HuH-7.5 (cell line): ENCODE data around the gene DNAI4.
"Not testable (repeated sequence)": the region's sequence is repeated elsewhere in the genome, so short reads cannot be mapped to it uniquely, and the experiment has no call there.

ENCODE experiments used
- DNase-seq: peaks from one replicate; pipeline ENCODE4 v3.0.0; 2011; ENCODE audit warnings: low spot score

Gene DNAI4

GRCh38 chr1:66831529-66832239 is 93.0 kb downstream of the DNAI4 start:
- no peak for DNase-seq

GRCh38 chr1:66824771-66825170 is 99.9 kb downstream of the DNAI4 start:
- DNase-seq: no peak

- no peak for DNase-seq
Measured at GRCh38 chr1:66809736-66810326, 114.8 kb downstream of the DNAI4 start.

- no peak for DNase-seq
Measured at GRCh38 chr1:66809245-66809644, 115.4 kb downstream of the DNAI4 start.

GRCh38 chr1:66795839-66796238 is 128.8 kb downstream of the DNAI4 start:
- DNase-seq: not testable (repeated sequence)

- DNase-seq: no peak
Measured at GRCh38 chr1:66791621-66792610, 132.7 kb downstream of the DNAI4 start.

GRCh38 chr1:66788231-66788939 is 136.3 kb downstream of the DNAI4 start:
- no peak for DNase-seq

- no peak for DNase-seq
Measured at GRCh38 chr1:66787641-66788040, 137.0 kb downstream of the DNAI4 start.

GRCh38 chr1:66785800-66786199 is 138.9 kb downstream of the DNAI4 start:
- DNase-seq: not testable (repeated sequence)

- no peak for DNase-seq
Measured at GRCh38 chr1:66779475-66780078, 145.1 kb downstream of the DNAI4 start.

- no peak for DNase-seq
Measured at GRCh38 chr1:66778969-66779368, 145.7 kb downstream of the DNAI4 start.

GRCh38 chr1:66778266-66778665 is 146.4 kb downstream of the DNAI4 start:
- no peak for DNase-seq

- DNase-seq: no peak
Measured at GRCh38 chr1:66777831-66778230, 146.8 kb downstream of the DNAI4 start.

GRCh38 chr1:66775646-66776045 is 149.0 kb downstream of the DNAI4 start:
- DNase-seq: no peak

GRCh38 chr1:66774438-66774837 is 150.2 kb downstream of the DNAI4 start:
- no peak for DNase-seq

- DNase-seq: no peak
Measured at GRCh38 chr1:66773227-66773626, 151.4 kb downstream of the DNAI4 start.

GRCh38 chr1:66770694-66771093 is 154.0 kb downstream of the DNAI4 start:
- no peak for DNase-seq

GRCh38 chr1:66770240-66770639 is 154.4 kb downstream of the DNAI4 start:
- DNase-seq: no peak

- no peak for DNase-seq
Measured at GRCh38 chr1:66769512-66770229, 155.0 kb downstream of the DNAI4 start.

GRCh38 chr1:66768965-66769364 is 155.7 kb downstream of the DNAI4 start:
- DNase-seq: no peak

GRCh38 chr1:66767626-66768025 is 157.0 kb downstream of the DNAI4 start:
- DNase-seq: no peak
